Kidney (tissue), 14 donors: ENCODE results near the gene PDE4A. TPM values are rescaled to one million over a fixed set of nuclear protein-coding genes. Genes with fewer than 3 reads are reported as not detected.
"Not testable (repeated sequence)": the region's sequence is repeated elsewhere in the genome, so short reads cannot be mapped to it uniquely, and the experiment has no call there.

Source experiments
- DNase-seq, 5 donors: peaks; one replicate each; pipeline ENCODE4 v3.0.0-alpha.2; 2013 to 2020
- FAIRE-seq: peaks from 2 replicates; lab custom pipeline; 2012; peaks lifted over from hg19 to GRCh38; lab: Jason Lieb, UNC
- H3K27ac ChIP-seq, 2 donors: one replicate each; pipeline ENCODE4 v1.7.0; 2013; ENCODE audit warnings: low read depth in 2 of 2, low read length in 2 of 2, inconsistent platforms in 1 of 2
- H3K27me3 ChIP-seq: one replicate; pipeline ENCODE4 v1.7.1; 2013; ENCODE audit warnings: low read length, inconsistent platforms; ENCODE audit not compliant: control insufficient read depth, insufficient read depth
- H3K36me3 ChIP-seq, 3 donors: one replicate each; pipeline versions ENCODE4 v1.7.0 to v1.7.1; 2013; ENCODE audit warnings: low read length in 3 of 3, control low read depth in 1 of 3, inconsistent platforms in 1 of 3; ENCODE audit not compliant: insufficient read depth in 3 of 3, control insufficient read depth in 2 of 3
- H3K4me1 ChIP-seq, 3 donors: one replicate each; pipeline versions ENCODE4 v1.7.0 to v1.7.1; 2013; ENCODE audit warnings: low read length in 3 of 3, inconsistent platforms in 1 of 3, low read depth in 1 of 3; ENCODE audit not compliant: control insufficient read depth in 2 of 3, insufficient read depth in 2 of 3
- H3K4me3 ChIP-seq, 3 donors: one replicate each; pipeline versions ENCODE4 v1.7.0 to v1.8.1; 2013; ENCODE audit warnings: low read length in 3 of 3, control low read depth in 1 of 3, inconsistent platforms in 1 of 3
- H3K9ac ChIP-seq, 3 donors: one replicate each; pipeline versions ENCODE4 v1.7.0 to v1.7.1; 2013; ENCODE audit warnings: low read length in 3 of 3, control low read depth in 1 of 3, inconsistent platforms in 1 of 3
- H3K9me3 ChIP-seq, 3 donors: one replicate each; pipeline versions ENCODE4 v1.7.0 to v1.7.1; 2013; ENCODE audit warnings: low read length in 3 of 3, control low read depth in 1 of 3, inconsistent platforms in 1 of 3; ENCODE audit not compliant: control insufficient read depth in 2 of 3, insufficient read depth in 1 of 3
- CTCF ChIP-seq: IDR thresholded peaks from 3 replicates; pipeline ENCODE4 v1.5.1; 2012; ENCODE audit warnings: mild to moderate bottlenecking, moderate library complexity, borderline replicate concordance; ENCODE audit not compliant: insufficient read depth; ENCODE audit errors: extremely low read depth
- intact Hi-C: fragments of 100-400 bp; cut with DNase I; formaldehyde crosslinking; loops from one replicate; pipeline ENCODE4 v1.11.1; 2022
- polyA plus RNA-seq: library from polyadenylated mRNA; stranded (reverse); fragments of 350-450 nt; fragmentation: Illumina TruSeq; extraction: RNeasy Lipid Tissue Mini Kit (QIAGEN cat#74804); gene quantifications from one replicate; pipeline ENCODE4 v1.2.3, GENCODE V29; 2014; ENCODE audit warnings: low read depth, low replicate concordance; ENCODE audit not compliant: insufficient read depth
- total RNA-seq: library from RNA; stranded (reverse); fragmentation: NEBNext Ultra II Directional; extraction: Animal tissue kit (Norgen Biotek cat#: 25700); gene quantifications from one replicate; pipeline ENCODE4 v1.2.1, GENCODE V29; 2021
- donor health status: control.
- donor health status: control.
- donor health status: control.
- donor health status: control.
- donor health status: control.
- donor health status: DM: yes; HTN: yes; CAD: no.
- donor health status: Normal renal cell carcinoma (clear cell type).

The PDE4A gene
- total and polyA plus RNA-seq, 2 donors from 2014 or later: 4.5 to 17.5 TPM

- intact Hi-C loops: loop anchor here (5.0 kb wide), 1 partner anchor 147 kb away; the partner anchor contains the start of gene MRPL4
- Histone ChIP-seq H3K27me3 (no peaks in the 10 kb centered on the region), H3K9ac (no peak overlapping the region), H3K4me1 (peaks cover 0 to 21% (median 12%) of the 10 kb centered on the region in 3 donors), H3K4me3 (no peak overlapping the region), H3K9me3 (no peaks in the 10 kb centered on the region), H3K27ac (no peak overlapping the region), H3K36me3 (peaks cover 0 to 8% (median 7%) of the 10 kb centered on the region in 3 donors)
- FAIRE-seq (no peak), DNase-seq (no peak)
- TF ChIP-seq CTCF: no peak
Observed at GRCh38 chr19:10398819-10399218, 21.5 kb upstream of the PDE4A start.

DNA sequence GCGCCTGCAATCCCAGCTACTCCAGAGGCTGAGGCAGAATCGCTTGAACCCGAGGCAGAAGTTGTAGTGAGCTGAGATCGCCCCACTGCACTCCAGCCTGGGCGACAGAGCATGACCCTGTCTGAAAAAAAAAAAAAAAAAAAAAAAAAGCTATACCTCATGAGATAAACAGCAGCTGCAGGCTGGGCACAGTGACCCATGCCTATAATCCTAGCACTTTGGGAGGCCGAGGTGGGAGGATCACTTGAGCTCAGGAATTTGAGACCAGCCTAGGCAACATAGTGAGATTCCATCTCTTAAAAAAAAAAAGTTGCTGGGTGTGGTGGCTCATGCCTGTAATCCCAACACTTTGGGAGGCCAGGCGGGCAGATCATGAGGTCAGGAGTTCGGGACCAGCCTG, 21.0 kb upstream of the PDE4A start:
- not testable (repeated sequence) for FAIRE-seq, DNase-seq, H3K27ac ChIP-seq, H3K36me3 ChIP-seq, H3K9me3 ChIP-seq, H3K4me3 ChIP-seq, H3K9ac ChIP-seq, H3K27me3 ChIP-seq
- H3K4me1 ChIP-seq: peaks cover 0 to 23% (median 12%) of the 10 kb centered on the region in 3 donors
- intact Hi-C loops: loop anchor here (5.0 kb wide), 1 partner anchor 147 kb away; the partner anchor contains the start of gene MRPL4

DNA sequence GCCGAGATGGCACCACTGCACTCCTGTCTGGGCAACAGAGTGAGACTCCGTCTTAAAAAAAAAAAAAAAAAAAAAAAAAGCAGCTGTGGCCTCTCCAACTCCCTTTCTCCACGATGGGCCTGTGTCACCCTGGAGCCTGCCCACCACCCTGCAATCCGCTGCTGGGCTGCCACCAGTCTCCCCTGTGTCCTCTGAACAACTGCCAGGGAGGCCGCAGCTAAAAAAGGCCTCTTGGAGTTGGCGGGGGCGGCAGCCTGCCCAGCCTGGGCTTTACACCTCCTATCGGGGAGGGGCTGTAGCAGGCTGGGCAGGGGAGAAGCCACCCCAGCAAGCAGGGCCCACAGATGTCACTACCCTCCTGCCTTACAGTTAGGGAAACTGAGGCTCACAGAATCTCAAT, 20.5 kb upstream of the PDE4A start:
- Histone ChIP-seq H3K27ac (no peak overlapping the region), H3K9ac (no peak overlapping the region), H3K9me3 (no peaks in the 10 kb centered on the region), H3K36me3 (peaks cover 0 to 7% (median 5%) of the 10 kb centered on the region in 3 donors), H3K27me3 (no peaks in the 10 kb centered on the region), H3K4me1 (peaks cover 0 to 26% (median 12%) of the 10 kb centered on the region in 3 donors), H3K4me3 (no peak overlapping the region)
- TF ChIP-seq CTCF: no peak
- FAIRE-seq (no peak), DNase-seq (no peak)
- intact Hi-C loops: loop anchor here (5.0 kb wide), 1 partner anchor 148 kb away; the partner anchor contains the start of gene MRPL4

- peaks cover 11% of the 10 kb centered on the region for H3K27me3 ChIP-seq
- intact Hi-C loops: no loop called here
- H3K4me1 ChIP-seq: peaks cover 0 to 26% (median 12%) of the 10 kb centered on the region in 3 donors
- H3K9ac ChIP-seq: peak overlapping the region; percentile 92 to 98 (median 97)
- peak overlapping the region; percentile 9 to 23 for H3K27ac ChIP-seq
- no peak for TF ChIP-seq CTCF
- peak overlapping the region; percentile 95 to 98 (median 96) for H3K4me3 ChIP-seq
- no peaks in the 10 kb centered on the region for H3K9me3 ChIP-seq
- FAIRE-seq: no peak
- H3K36me3 ChIP-seq: peaks cover 0 to 2% (median 0%) of the 10 kb centered on the region in 3 donors
- peak in 1 of 5 donors; percentile 58 for DNase-seq
Observed at GRCh38 chr19:10402441-10403038, 17.8 kb upstream of the PDE4A start.
